HepG2 (cell line): ENCODE results near the gene SYTL3. TPM values are rescaled to one million over a fixed set of nuclear protein-coding genes. Genes with fewer than 3 reads are reported as not detected.

ENCODE experiments used
- AKAP8 ChIP-seq: sonication (generic); formaldehyde crosslinking; IDR thresholded peaks from 2 replicates; pipeline ENCODE4 v1.5.1; 2020; ENCODE audit warnings: mild to moderate bottlenecking, missing genetic modification reagents
- ARID4A ChIP-seq: sonication (generic); formaldehyde crosslinking; IDR thresholded peaks from 2 replicates; pipeline ENCODE4 v1.5.0; 2020; ENCODE audit warnings: mild to moderate bottlenecking, missing genetic modification reagents, borderline replicate concordance
- CAMTA2 ChIP-seq: sonication (generic); formaldehyde crosslinking; IDR thresholded peaks from 2 replicates; pipeline ENCODE4 v1.4.0; 2020; ENCODE audit warnings: mild to moderate bottlenecking, missing genetic modification reagents, borderline replicate concordance
- FOXJ3 ChIP-seq: sonication (generic); formaldehyde crosslinking; IDR thresholded peaks from 2 replicates; pipeline ENCODE4 v1.4.0; 2020; ENCODE audit warnings: missing genetic modification reagents, mild to moderate bottlenecking, borderline replicate concordance
- GMEB1 ChIP-seq: sonication (generic); formaldehyde crosslinking; IDR thresholded peaks from 2 replicates; pipeline ENCODE4 v1.5.1; 2020; ENCODE audit warnings: missing genetic modification reagents, mild to moderate bottlenecking, borderline replicate concordance
- HNF4A ChIP-seq: sonication (generic); formaldehyde crosslinking; IDR thresholded peaks from 2 replicates; pipeline ENCODE4 v1.4.0; 2020; ENCODE audit warnings: missing genetic modification reagents
- IRF2 ChIP-seq: IDR thresholded peaks from 2 replicates; pipeline ENCODE4 v1.6.1; 2018; ENCODE audit warnings: missing genetic modification reagents, missing compliant biosample characterization
- JUND ChIP-seq: sonication (generic); formaldehyde crosslinking; IDR thresholded peaks from 2 replicates; pipeline ENCODE4 v1.8.0; 2022; ENCODE audit warnings: mild to moderate bottlenecking, missing genetic modification reagents
- NFKB2 ChIP-seq: sonication (generic); formaldehyde crosslinking; IDR thresholded peaks from 2 replicates; pipeline ENCODE4 v1.4.0; 2020; ENCODE audit warnings: missing genetic modification reagents, borderline replicate concordance
- NR2F1 ChIP-seq, 2 experiments: fragments of 450-650 bp in 1 of 2; formaldehyde crosslinking in 1 of 2; IDR thresholded peaks; 2 replicates each; pipeline versions ENCODE4 v1.5.0 to v1.6.1; 2016 to 2020; ENCODE audit warnings: mild to moderate bottlenecking in 1 of 2, missing compliant biosample characterization in 1 of 2, missing genetic modification reagents in 1 of 2, moderate library complexity in 1 of 2
- NR2F2 ChIP-seq: IDR thresholded peaks from 2 replicates; pipeline ENCODE4 v1.6.1; 2012; ENCODE audit warnings: low read depth, inconsistent platforms, borderline replicate concordance
- RXRA ChIP-seq: sonication (generic); formaldehyde crosslinking; IDR thresholded peaks from 2 replicates; pipeline ENCODE4 v1.5.1; 2020; ENCODE audit warnings: missing genetic modification reagents
- SETDB1 ChIP-seq: sonication (generic); formaldehyde crosslinking; IDR thresholded peaks from 2 replicates; pipeline ENCODE4 v1.5.1; 2020; ENCODE audit warnings: missing genetic modification reagents, mild to moderate bottlenecking, borderline replicate concordance
- SKI ChIP-seq: fragments of 450-650 bp; IDR thresholded peaks from one replicate; pipeline ENCODE4 v1.6.1; 2018; ENCODE audit warnings: mild to moderate bottlenecking; ENCODE audit not compliant: partially characterized antibody
- STAT6 ChIP-seq: sonication (generic); formaldehyde crosslinking; IDR thresholded peaks from 2 replicates; pipeline ENCODE4 v1.4.0; 2020; ENCODE audit warnings: missing genetic modification reagents, mild to moderate bottlenecking, borderline replicate concordance
- YEATS2 ChIP-seq: sonication (generic); formaldehyde crosslinking; IDR thresholded peaks from 2 replicates; pipeline ENCODE4 v1.4.0; 2020; ENCODE audit warnings: missing genetic modification reagents, borderline replicate concordance
- ZFP36 ChIP-seq: fragments of 150-350 bp; IDR thresholded peaks from 2 replicates; pipeline ENCODE4 v1.6.1; 2018; ENCODE audit warnings: borderline replicate concordance, low read length, low read depth; ENCODE audit not compliant: partially characterized antibody
- ZFP90 ChIP-seq: sonication (generic); formaldehyde crosslinking; IDR thresholded peaks from 2 replicates; pipeline ENCODE4 v1.8.0; 2022; ENCODE audit warnings: missing genetic modification reagents, mild to moderate bottlenecking, inconsistent platforms, borderline replicate concordance
- ZNF136 ChIP-seq: sonication (generic); formaldehyde crosslinking; IDR thresholded peaks from 2 replicates; pipeline ENCODE4 v1.8.1; 2022; ENCODE audit warnings: low read depth, mild to moderate bottlenecking, moderate library complexity, missing genetic modification reagents
- polyA plus RNA-seq, 8 experiments: library from polyadenylated mRNA; depleted of rRNA in 3 of 8; stranded (reverse) in 7 of 8; unstranded in 1 of 8; fragments of >200 nt; fragmentation: Illumina TruSeq in 4 of 8; extraction: Trizol in 4 of 8; gene quantifications; 2 replicates each; pipeline versions ENCODE4 v1.2.1 to v1.2.3, GENCODE V29; 2011 to 2016; ENCODE audit warnings: low read depth in 4 of 8, missing spikeins in 1 of 8, mixed read lengths in 1 of 8; ENCODE audit not compliant: insufficient read depth in 1 of 8
- total RNA-seq, 5 experiments: library from RNA; depleted of rRNA; stranded (reverse); fragments of >200 nt; fragmentation: Illumina TruSeq; extraction: Trizol; gene quantifications; 2 replicates each; pipeline ENCODE4 v1.2.3, GENCODE V29; 2016; ENCODE audit warnings: low read depth in 1 of 5

The SYTL3 gene
- total and polyA plus RNA-seq, 2 of the 13 experiments (the other 11 are each of a cell fraction or from before 2014, with no cell fraction given) = 0.11 to 0.28 TPM

- TF ChIP-seq ARID4A (peak; percentile 38; the same call in 1 of the 2 replicates), CAMTA2 (CRISPR knock-in tag) (peak; percentile 35; the same call in 1 of the 2 replicates), IRF2 (CRISPR knock-in tag) (peak; percentile 37; the same call in 1 of the 2 replicates), NR2F2 (peak; percentile 85), ZNF136 (CRISPR knock-in tag) (0 out of 2 replicates have a peak, but pooled peaks have one; percentile 51), NR2F1 (CRISPR knock-in tag; IDR thresholded peaks at IDR 0.05) (peak; percentile 87 to 91), HNF4A (CRISPR knock-in tag) (peak; percentile 93), JUND (CRISPR knock-in tag) (0 out of 2 replicates have a peak, but pooled peaks have one; percentile 24), YEATS2 (CRISPR knock-in tag) (0 out of 2 replicates have a peak, but pooled peaks have one; percentile 27), GMEB1 (CRISPR knock-in tag) (peak; percentile 32; the same call in 1 of the 2 replicates), FOXJ3 (CRISPR knock-in tag) (0 out of 2 replicates have a peak, but pooled peaks have one; percentile 43), SETDB1 (no peak), STAT6 (CRISPR knock-in tag) (no peak), ZFP36 (no peak), NFKB2 (CRISPR knock-in tag) (peak; percentile 65; the same call in 1 of the 2 replicates), SKI (peak; percentile 85), ZFP90 (CRISPR knock-in tag) (0 out of 2 replicates have a peak, but pooled peaks have one; percentile 53), AKAP8 (CRISPR knock-in tag) (0 out of 2 replicates have a peak, but pooled peaks have one; percentile 57), RXRA (CRISPR knock-in tag) (peak; percentile 87)
These were observed 20.3 kb upstream of the SYTL3 start (continued) for GRCh38 chr6:158629367-158630221.
